OCI-LY1 (cell line): ENCODE results near the gene ATP11A.

ENCODE experiments used
- CTCF ChIP-seq: fragments of 200-600 bp; sonication (generic), shearing (Covaris generic); IDR thresholded peaks from 2 replicates; pipeline ENCODE4 v1.5.1; 2017; ENCODE audit warnings: mild to moderate bottlenecking, antibody characterized with exemption, low read length, moderate library complexity, mixed read lengths
- EZH2 ChIP-seq: fragments of 200-600 bp; sonication (generic), shearing (Covaris generic); IDR thresholded peaks from 2 replicates; pipeline ENCODE4 v1.8.0; 2017; ENCODE audit warnings: borderline replicate concordance, mixed run types, mild to moderate bottlenecking, antibody characterized with exemption, low read length, moderate library complexity, mixed read lengths

GRCh38 chr13:112861876-112862615 lies 172.2 kb downstream of the ATP11A start:
- TF ChIP-seq CTCF (no peak), EZH2 (no peak)
